ENCODE measurements around the gene STPG1.

The STPG1 gene

GRCh38 chr1:24364975-24365678 is 48.5 kb downstream of the STPG1 start:
- DNase-seq, result peak; percentile 85 to 87

DNA sequence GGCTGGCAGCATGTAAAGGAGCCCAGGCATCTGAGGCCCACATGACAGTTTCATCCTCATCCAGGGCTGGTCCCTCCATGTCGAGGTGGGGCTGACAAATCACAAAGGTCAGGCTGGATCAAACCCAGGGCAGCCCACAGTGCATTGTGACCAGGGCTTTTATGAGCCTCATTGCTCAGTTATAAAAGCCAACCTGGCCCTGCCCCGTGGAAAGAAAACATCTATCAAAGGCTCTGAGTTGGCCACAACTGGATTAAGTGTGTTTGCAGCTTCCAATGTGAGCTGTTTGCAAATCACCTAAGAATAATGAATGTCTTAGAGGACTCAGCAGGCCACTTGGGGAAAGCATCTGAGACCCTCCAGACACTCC is 49.0 kb downstream of the STPG1 start:
- DNase-seq, result no peak

GRCh38 chr1:24363994-24364393 is 49.6 kb downstream of the STPG1 start:
- DNase-seq, result no peak

DNA sequence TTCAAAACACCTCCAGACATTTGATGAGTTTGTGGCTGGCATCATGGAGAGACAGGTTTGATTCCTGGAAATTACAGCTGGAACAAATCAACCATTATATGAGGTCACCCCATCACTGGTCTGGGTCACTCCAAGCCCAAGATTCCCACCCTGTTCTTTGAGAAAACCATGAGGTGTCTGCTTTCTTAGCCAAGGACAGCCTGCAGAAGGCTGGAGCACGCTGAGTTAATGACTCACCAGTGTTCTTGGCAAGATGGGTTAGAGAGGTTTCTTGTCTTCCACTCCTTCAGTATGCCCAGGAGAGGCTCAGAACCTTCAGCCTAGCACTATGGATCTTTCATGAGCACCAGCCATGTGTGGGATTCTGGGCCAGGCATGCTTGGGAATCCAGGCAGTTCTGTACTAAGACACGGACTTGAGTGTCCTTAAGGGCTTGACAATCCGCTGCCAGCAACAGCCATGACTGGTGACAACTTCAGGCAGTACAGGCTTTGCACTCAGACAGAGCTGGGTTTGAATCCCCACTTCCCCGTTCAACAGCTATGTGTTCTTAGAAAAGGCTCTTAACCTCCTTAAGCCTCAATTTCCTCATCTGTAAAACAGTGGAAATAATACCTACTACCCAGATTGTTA is 50.5 kb downstream of the STPG1 start:
- no peak for DNase-seq

DNA sequence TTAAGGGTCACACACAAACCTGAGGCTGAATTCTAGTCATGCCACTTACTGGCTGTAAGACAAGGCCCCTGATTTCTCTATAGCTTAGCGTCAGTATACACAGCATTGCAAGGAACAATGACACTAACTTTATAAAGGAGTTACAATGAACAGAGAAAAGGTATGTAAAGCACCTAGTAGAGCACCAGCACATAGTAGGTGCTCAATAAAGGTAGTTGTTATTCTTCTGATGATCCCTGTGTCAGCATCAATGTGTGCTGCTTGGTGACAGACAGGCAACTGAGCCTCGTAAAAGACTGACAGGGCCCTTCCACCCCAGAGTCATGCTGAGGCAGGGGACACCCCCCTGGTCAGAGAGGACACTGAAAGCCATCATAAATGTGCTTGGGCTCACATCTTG is 51.2 kb downstream of the STPG1 start:
- no peak for DNase-seq

DNA sequence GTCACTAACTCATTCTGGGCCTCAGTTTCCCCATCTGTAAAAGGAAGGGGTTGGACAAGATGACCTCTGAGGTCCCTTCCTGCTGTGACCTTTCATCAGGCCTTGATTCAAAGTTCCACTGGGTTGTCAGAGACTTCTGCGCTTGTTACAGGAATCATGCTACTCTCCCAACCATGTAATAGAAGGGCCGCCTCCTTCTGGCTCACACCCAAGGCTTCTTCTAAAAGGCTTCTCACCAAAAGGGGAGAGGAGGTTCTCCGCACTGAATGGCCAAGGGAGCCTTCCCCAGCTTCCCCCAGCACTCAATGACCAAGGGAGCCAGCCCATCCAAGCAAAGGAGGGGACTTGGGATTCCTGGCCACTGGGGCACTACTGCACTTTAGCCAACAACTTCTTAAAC is 51.8 kb downstream of the STPG1 start:
- DNase-seq, result no peak

DNA sequence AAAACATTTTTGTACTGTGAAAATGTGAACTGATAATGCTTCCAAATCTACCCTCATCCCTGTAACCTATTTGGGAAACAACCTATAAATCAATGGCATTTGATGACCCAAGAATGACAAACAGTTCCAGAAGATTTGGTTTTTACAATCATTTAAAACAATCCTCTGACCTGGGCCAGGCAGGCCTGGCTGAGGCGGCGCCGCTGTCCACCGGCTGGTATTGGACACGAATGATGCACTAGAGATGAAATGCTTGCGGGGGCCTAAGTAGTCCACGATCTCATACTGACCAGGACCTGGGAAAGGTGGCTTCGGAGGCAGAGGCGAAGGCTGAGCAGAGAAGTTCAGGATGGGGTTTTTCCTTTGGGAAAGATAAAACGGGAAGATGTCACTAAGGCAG is 52.9 kb downstream of the STPG1 start:
- no peak for DNase-seq

GRCh38 chr1:24357038-24357437 is 56.5 kb downstream of the STPG1 start:
- DNase-seq, result no peak

GRCh38 chr1:24355466-24355865 is 58.1 kb downstream of the STPG1 start:
- no peak for DNase-seq

DNA sequence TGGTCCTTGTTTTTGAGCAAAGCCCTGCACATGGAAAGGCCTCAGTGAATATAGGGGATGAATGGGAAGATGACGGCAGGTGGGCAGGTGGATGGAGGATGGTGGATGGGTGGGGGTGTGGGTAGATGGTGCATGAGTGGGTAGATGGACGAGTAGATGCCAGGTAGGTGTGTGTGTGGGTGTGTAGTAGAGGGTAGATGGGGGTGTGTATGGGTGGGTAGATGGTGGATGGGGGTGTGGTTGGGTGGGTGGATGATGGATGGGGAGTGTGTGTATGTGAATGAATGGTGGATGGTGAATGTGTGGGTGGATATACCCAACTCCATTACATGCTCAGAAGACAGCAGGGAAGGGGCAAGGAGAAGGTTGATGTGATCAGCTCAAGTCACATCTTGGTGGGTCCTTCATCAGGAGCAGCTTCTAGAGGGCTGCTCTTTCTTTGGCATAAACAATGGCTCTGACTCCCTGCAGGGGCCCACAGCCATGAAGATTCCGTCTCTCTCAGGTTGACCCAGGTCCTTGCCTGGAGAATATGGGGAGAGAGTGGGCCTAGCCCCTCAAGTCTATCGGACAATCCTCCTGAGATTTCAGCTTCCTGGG is 60.2 kb downstream of the STPG1 start:
- no peak for DNase-seq

DNA sequence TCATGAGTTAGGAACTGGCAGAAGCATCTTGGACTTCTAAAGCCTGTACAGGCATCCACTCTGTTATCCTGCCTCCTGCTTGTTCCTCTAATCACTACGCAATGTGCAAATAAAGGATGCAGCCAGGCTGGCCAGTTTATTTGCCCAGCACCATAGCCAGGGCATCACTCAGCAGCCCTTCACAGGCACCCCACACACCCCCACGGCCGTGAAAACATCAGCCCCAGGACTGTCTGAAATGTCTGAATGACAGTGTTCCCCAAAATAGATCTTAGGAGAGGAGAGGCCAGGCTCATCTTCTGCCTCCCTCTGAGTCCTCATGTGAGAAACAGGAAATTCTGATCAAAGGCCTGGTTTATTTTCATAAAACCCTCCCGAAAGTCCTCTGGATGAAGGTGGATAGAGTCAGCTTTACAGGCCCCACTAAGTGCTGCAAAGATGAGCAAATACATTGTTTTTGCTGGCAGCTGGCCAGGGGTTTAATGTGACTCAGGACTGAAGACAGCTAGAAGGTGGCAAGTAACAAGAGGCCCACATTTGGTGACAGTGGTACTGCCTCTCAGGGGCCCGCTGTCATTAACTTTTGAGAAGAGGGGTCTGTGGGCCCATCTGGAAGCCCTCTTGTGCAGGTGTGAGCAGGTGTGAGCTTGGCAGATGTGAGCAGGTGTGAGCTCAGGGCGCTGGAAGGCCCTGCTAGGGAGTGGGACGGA is 61.5 kb downstream of the STPG1 start:
- no peak for DNase-seq

GRCh38 chr1:24351247-24351646 is 62.3 kb downstream of the STPG1 start:
- DNase-seq, result no peak

- no peak for DNase-seq
Observed at GRCh38 chr1:24349891-24350290, 63.7 kb downstream of the STPG1 start.

DNA sequence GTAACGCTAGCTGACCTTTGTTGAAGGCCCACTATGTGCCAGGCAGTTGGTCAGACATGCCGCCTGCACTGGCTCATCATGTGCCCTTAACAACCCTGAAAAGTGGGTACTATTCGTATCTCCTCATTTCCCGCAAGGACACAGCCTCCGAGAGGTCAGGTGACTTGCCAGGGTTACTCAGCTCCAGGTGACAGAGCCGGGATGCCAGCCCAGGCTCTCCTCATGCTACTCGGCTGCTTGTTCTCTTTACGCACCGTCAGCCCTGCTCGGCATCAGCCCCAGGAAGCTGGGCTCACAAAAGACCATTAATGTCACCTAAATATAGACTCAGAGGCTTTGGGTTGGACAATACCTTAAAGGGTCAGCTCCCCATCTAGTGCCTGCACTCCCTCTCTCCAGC is 65.4 kb downstream of the STPG1 start:
- DNase-seq, result no peak

- DNase-seq, result no peak
Observed at GRCh38 chr1:24347159-24347934, 66.2 kb downstream of the STPG1 start.

DNA sequence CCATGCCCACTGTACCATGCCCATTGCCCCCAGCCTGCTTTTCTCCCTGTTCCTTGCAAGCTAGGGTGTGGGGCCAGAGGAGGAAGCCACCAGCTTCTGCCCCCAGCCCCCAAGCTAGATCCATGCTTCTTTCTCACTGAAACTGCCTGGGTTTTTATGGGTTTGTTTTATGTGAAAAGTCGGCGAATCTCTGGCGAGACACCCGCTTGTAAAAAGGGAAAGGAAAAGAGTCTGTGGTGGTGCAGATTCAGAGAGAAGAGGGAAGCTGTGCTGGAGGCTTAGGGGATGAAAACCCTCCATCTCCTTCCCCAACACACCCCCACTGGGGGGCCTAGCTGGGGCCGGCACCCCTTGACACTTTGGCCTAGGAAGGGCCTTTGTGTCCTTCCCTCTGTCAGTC is 68.2 kb downstream of the STPG1 start:
- DNase-seq, result no peak

DNA sequence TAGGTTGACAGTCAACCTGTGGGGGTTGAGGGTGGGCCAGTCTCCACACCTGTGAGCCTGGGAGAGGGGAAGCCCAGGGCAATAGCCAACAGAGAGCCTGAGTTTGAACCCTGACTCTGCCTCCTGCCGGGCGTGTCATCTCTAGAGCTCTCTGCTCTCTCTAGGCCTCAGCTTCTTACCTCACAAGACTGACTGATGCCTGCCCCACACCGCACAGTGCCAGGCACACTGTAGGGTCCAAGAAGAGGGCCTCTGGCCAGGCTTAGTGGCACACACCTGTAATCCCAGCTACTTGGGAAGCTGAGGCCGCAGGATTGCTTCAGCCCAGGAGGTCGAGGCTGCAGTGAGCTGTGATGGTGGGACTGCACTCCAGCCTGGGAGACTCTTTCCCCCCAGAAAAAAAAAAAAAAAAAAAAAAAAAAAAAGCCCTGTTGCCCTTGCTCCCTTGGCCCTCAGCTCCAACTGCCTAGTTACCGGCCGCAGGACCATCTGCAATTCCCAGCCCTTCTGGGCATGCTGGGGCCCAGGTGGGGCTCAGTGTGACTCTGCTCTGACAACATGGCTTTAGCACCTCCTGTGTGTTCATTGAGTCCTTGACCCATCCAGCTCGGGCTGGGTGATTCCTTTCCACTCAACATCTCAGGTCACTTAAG is 69.4 kb downstream of the STPG1 start:
- DNase-seq, result no peak

- DNase-seq, result no peak
Observed at GRCh38 chr1:24343412-24344089, 70.0 kb downstream of the STPG1 start.

GRCh38 chr1:24341260-24341659 is 72.3 kb downstream of the STPG1 start:
- no peak for DNase-seq

- DNase-seq, result no peak
Observed at GRCh38 chr1:24340770-24341169, 72.8 kb downstream of the STPG1 start.

- DNase-seq, result no peak
Observed at GRCh38 chr1:24339996-24340395, 73.6 kb downstream of the STPG1 start.

DNA sequence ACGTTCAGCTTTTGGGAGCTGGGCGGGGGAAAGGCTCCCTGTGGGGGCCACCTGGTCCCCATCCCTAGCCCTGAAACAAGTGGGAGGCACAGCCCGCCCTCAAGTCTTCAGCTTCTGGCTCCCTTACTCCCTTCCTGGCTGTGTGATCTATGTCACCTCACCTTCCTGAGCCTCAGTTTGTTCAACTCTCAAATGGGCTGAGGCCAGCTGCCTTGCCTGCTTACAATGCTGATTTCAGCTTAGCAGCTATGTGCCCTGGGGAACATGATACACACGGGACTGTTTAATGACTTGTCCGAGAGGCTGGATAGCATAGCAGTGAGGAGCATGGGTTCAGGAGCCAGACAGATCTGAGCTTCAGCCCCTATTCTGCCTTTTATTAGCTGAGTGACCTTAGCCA is 75.1 kb downstream of the STPG1 start:
- no peak for DNase-seq
